ENCODE data around the gene EID2B.

DNA sequence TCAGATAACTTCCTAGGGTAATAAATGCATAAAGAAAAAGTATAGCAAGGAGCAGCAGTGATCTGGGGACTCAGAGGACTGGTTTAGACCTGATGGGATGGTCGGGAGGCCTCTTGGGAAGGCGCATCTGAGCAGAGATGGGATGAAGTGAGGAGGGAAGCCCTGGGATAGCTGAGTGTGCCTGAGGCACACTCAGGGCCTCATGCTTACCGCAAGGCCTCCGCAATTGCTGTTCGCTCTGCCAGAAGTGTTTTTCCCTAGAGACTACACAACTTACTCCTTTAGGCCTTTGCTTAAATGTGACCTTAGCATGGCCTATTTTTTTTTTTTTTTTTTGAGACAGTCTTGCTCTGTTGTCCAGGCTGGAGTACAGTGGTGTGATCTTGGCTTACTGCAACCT, 38.0 kb downstream of the EID2B start:
- TF ChIP-seq NR3C1 (CRISPR knock-in tag; IDR thresholded peaks at IDR 0.05), result no peak
- no peak for TF ChIP-seq KLF11 (CRISPR knock-in tag; IDR thresholded peaks at IDR 0.05)
- TF ChIP-seq NFIC (IDR thresholded peaks at IDR 0.05; ENCODE audit: low read length), result no peak
- TF ChIP-seq CTCF (CRISPR knock-in tag; IDR thresholded peaks at IDR 0.05), result no peak
- no peak for TF ChIP-seq TBX3 (IDR thresholded peaks at IDR 0.05; ENCODE audit: borderline replicate concordance)
- TF ChIP-seq MYC (CRISPR knock-in tag; IDR thresholded peaks at IDR 0.05; ENCODE audit: borderline replicate concordance), result no peak
- TF ChIP-seq ZBTB26 (CRISPR knock-in tag; IDR thresholded peaks at IDR 0.05; ENCODE audit: borderline replicate concordance), result no peak
- TF ChIP-seq CBX1 (IDR thresholded peaks at IDR 0.05; ENCODE audit: low read depth), result no peak
- no peak for TF ChIP-seq CEBPG (CRISPR knock-in tag; IDR thresholded peaks at IDR 0.05)
- no peak for TF ChIP-seq SIX1 (CRISPR knock-in tag; IDR thresholded peaks at IDR 0.05; ENCODE audit: borderline replicate concordance)
- no peak for TF ChIP-seq POLR2AphosphoS5 (IDR thresholded peaks at IDR 0.05; ENCODE audit: low read depth, low read length)
- TF ChIP-seq, protein P1, sequence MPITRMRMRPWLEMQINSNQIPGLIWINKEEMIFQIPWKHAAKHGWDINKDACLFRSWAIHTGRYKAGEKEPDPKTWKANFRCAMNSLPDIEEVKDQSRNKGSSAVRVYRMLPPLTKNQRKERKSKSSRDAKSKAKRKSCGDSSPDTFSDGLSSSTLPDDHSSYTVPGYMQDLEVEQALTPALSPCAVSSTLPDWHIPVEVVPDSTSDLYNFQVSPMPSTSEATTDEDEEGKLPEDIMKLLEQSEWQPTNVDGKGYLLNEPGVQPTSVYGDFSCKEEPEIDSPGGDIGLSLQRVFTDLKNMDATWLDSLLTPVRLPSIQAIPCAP (CRISPR knock-in tag; IDR thresholded peaks at IDR 0.05; ENCODE audit: low read depth), result no peak

Measured in HepG2 (cell line).